GM18870 (cell line): ENCODE measurements around the gene MRGPRD.

Source experiments
- ATAC-seq: cut with Tn5 transposase; IDR thresholded peaks from one replicate; pipeline ENCODE4 v1.9.1; 2021; ENCODE audit warnings: moderate library complexity; ENCODE audit not compliant: unreplicated experiment

MRGPRD gene

GRCh38 chr11:68980776-68981065 is at the start of gene MRGPRD:
Gene MRGPRD (minus strand): TSS chr11:68980986. CDS start chr11:68980986, 0 bp downstream.
- no peak for ATAC-seq

GRCh38 chr11:69030301-69030700 is 49.5 kb upstream of the MRGPRD start:
- no peak for ATAC-seq

- ATAC-seq, result no peak
Measured at GRCh38 chr11:69027704-69028372, 47.1 kb upstream of the MRGPRD start.

GRCh38 chr11:69024509-69024908 is 43.7 kb upstream of the MRGPRD start:
- ATAC-seq, result no peak

- ATAC-seq, result no peak
Measured at GRCh38 chr11:69022260-69022659, 41.5 kb upstream of the MRGPRD start.

- ATAC-seq, result no peak
Measured at GRCh38 chr11:69018924-69019323, 38.1 kb upstream of the MRGPRD start.

GRCh38 chr11:69017951-69018350 is 37.2 kb upstream of the MRGPRD start:
- ATAC-seq, result no peak

GRCh38 chr11:69014898-69015549 is 34.2 kb upstream of the MRGPRD start:
- no peak for ATAC-seq

- no peak for ATAC-seq
Measured at GRCh38 chr11:69014084-69014851, 33.5 kb upstream of the MRGPRD start.

- no peak for ATAC-seq
Measured at GRCh38 chr11:69013009-69013951, 32.5 kb upstream of the MRGPRD start, which contains the start of gene MRGPRF. Gene MRGPRF (minus strand): TSS chr11:69013246. CDS start chr11:69009901, 3,345 bp downstream.

- ATAC-seq, result no peak
Measured at GRCh38 chr11:69012092-69013008, 31.6 kb upstream of the MRGPRD start.

- no peak for ATAC-seq
Measured at GRCh38 chr11:69011624-69012091, 30.9 kb upstream of the MRGPRD start.

- no peak for ATAC-seq
Measured at GRCh38 chr11:69010964-69011623, 30.3 kb upstream of the MRGPRD start.

- no peak for ATAC-seq
Measured at GRCh38 chr11:69010361-69010891, 29.6 kb upstream of the MRGPRD start.

- ATAC-seq, result no peak
Measured at GRCh38 chr11:69009441-69010211, 28.8 kb upstream of the MRGPRD start.

- no peak for ATAC-seq
Measured at GRCh38 chr11:69008737-69009440, 28.1 kb upstream of the MRGPRD start.

GRCh38 chr11:69007975-69008381 is 27.2 kb upstream of the MRGPRD start:
- no peak for ATAC-seq

- no peak for ATAC-seq
Measured at GRCh38 chr11:69006816-69007215, 26.0 kb upstream of the MRGPRD start.
